ENCODE measurements around the gene OR5M8.

The OR5M8 gene

DNA sequence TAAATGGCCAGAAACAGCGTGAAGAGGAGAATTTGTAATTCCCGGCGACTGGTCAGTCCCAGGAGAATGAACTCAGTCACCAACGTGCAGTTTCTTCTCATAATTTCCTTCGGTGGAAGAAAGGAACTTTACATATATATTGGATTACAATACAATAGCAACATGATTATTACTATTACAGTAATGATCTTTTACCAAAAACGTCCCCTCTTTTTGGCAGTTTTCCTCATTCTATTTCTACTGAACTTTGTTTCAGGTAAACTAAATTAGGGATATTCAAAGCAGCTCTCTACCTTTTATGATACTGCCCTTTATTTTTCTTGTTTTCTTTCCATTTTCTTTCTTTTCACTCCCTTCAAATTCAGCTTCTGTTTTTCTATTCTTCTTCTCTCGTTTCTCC lies at the start of gene OR5M8:
Gene OR5M8 (minus strand): TSS at position 101 of the 400 bp plus-strand sequence. CDS start 0 bp downstream, at position 101.
- no peak for DNase-seq (ENCODE audit: low spot score)

DNA sequence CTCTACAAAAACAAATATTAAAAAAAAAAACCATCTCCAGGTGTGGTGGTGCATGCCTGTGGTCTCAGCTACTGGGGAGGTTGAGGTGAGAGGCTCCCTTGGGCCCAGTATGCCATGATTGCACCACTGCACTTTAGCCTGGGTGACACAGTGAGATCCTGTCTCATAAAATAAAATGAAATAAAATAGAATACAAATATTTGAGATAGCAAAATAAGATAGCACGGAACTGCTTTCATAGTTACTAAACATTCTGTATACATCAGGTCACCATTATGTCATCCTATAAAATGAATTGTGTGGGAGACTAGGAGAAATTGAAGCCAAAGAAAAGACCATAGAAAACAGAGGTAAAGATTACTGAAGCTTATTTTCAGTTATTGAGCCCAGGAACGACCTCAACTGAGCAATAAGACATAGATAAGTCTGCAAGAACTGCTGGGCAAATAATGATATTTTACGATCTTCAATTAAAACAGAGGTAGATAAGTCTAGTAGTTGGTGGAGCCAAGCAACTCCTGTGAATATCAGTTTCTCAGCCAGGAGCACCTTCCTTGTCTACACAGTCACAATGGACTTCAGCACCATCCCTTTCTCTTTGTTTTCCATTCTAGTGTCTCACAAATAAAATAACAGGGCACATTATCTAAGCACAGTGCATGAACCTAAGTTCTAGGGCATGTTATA lies 42.0 kb upstream of the OR5M8 start:
- no peak for DNase-seq (ENCODE audit: low spot score)

DNA sequence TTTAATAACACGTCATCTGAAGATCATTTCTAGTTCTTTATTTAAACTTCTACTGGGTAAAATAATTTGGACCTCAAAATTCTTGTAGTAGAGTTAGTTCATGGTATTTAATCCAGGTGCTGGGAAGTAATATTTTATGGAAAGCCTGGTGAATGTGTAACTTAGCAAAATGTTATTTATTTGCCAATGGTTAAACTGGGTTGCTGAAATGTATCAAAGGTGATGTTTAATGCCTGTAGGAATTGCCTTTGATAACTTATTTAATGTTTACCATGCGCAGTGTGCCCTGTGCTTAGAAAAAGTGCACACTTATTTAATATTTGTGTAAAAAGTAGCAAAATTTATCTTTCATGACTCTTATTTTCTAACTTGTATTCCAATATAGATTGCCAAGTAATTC lies 40.7 kb upstream of the OR5M8 start:
- no peak for DNase-seq (ENCODE audit: low spot score)

DNA sequence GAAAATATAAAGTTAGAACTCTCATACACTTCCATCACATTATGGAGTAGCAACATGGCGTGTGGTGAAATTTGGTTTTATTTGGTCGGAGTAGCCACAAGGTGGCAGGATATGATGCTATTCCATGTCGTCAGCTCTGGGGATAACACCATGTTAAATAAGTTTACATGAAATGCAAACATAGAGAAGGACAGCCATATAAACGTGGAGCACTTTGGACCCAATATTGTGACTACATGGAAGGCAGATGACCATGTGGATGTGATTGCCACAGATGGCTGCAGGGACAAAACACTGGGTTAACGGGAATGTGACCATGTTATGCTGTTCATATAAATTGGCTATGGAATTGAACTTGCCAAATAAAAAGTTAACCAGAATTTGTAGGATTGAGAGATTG lies 30.8 kb upstream of the OR5M8 start:
- DNase-seq (ENCODE audit: low spot score) = no peak

DNA sequence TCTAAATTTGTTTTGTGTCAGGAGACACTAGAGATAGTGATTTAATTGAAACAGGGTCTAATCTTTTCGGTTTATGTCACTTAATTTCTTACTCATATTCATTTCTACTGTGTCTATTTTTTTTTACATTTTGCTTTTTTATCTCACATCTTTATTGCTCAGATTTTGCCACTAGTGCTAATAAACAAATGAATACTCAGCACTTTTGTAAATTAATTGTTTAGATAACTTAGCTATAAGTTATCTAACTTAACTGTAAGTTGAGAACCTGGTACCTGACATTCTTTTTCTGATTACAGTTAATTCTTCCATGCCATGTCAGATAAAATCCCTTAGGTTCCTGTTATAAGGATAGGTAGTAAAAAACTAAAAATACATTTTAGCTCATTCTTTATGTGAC lies 22.1 kb upstream of the OR5M8 start:
- no peak for DNase-seq (ENCODE audit: low spot score)

DNA sequence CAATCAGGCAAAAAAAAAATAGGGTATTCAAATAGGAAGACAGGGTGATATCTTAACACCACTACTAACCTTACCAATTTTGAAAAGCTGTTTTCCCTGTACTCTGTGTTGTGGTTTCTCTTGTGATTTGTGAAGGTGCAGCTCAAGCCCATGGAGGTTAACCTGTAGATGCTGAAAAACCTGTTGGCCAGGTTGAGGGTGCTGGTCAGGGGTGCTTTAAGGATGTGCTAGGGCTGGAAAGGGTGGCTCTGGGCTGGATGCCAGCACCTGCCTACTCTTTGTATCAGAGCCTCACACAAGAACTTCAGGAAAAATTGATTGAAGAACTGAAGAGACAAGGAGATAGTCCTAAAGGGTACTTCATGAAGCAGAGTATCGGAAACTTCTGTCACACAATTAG lies 18.3 kb upstream of the OR5M8 start:
- DNase-seq (ENCODE audit: low spot score) = no peak

DNA sequence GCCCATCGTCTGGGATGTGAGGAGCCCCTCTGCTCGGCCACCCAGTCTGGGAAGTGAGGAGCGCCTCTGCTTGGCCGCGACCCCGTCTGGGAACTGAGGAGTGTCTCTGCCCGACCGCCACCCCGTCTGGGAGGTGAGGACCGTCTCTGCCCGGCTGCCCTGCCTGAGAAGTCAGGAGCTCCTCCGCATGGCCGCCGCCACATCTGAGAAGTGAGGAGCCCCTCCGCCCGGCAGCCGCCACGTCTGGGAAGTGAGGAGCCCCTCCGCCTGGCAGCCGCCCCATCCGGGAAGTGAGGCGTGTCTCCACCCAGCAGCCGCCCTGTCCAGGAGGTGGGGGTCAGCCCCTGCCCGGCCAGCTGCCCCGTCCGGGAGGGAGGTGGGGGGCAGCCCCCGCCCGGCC lies 5.8 kb upstream of the OR5M8 start:
- DNase-seq (ENCODE audit: low spot score) = no peak

DNA sequence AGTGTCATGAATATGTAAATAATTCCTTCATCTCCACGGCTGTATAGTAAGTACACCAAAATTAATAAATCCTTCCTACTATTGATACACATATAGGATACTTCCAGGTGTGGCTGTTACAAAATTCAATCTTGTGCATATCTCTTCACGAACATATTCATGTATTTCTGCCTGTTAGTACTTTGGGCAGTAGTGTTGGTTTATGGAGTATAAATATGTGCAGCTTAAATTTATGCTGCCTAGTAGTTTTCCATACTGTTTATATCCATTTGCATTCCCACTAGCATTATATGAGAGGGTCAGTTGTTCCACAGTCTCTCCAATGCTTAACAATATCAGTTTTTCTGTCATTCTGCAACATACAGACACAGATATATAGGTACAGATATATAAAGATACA lies 3.9 kb upstream of the OR5M8 start:
- no peak for DNase-seq (ENCODE audit: low spot score)

DNA sequence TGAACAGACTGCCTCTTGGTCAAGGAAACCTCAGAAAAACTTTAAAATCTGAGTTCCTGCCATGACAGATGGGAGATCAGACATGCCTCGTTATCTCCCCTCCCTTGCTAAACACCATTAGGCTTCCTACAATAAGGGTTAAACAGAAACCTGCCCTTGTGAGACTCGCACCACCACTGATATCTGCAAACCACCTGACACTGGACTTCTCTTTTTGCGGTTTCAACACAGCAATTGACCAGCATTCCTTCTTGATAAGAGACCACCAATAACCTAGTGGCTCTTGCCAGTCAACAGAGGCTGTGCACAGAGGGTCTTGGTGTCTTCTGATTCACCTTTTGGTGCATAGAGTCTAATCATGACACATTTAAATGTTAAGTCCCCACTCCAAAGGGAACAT lies 4.4 kb downstream of the OR5M8 start:
- DNase-seq (ENCODE audit: low spot score) = no peak

DNA sequence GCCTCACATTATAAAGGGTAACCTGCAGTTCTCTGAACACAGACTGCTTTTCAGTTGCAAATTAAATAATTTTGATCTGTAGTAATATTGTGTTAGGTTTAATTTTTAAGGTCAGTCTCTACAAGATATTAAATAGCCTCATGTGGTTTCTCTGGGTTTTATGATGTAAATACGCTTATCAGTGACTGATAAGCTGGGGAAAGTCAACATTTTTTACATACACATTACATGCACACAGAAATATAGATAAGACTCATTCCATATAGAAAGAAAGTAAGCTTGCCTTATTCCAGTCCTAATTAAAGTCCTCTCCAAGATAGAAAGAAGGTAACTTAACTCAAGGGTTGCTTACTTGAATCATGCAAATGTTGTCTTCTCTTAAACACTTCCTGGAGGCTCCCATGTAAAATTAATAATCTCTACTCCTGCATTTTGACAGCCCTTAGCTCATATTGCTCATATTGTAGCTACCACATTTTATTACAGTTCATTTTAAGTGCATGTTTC lies 16.4 kb downstream of the OR5M8 start:
- no peak for DNase-seq (ENCODE audit: low spot score)

DNA sequence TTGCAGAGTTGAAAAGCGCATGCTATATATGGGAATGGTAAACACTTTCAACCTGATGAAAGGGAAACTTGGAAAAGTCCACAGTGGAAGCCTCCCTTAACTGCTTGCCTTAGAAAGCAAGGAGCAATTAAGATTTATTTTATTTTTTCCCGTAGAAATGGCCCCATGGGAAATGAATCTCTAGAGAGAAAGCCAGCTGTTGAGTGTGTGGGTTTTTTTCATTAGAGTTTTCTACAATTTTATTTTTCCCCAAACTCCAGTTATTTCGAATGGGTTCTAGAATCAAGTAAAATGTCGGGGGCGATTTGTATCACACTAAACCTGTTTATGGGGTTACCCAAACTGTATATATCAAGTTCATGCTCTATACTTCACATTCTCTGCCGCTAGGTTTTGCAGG lies 17.9 kb downstream of the OR5M8 start, which contains the start of gene OR5M3:
Gene OR5M3 (minus strand): TSS at position 101 of the 400 bp plus-strand sequence. CDS start 2,855 bp downstream, outside the sequence.
- DNase-seq (ENCODE audit: low spot score) = no peak

DNA sequence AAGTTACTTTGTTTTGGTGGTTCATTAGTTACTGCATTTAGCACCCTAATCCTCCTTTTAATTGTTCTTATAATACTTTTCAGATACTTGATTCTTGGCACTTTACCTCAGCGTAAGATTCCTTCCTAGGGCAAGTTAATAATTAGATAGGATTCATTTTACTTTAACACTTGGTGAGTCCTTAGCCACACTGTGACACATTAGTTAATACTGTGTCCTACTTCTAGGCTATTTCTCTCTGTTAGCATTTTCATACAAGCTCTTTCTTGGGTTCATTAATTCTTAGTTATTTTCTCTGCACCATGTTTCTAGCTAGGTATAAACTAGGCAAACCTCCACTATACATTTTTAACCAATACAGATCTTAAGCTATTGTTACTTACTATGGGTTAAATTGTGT lies 34.1 kb downstream of the OR5M8 start:
- DNase-seq (ENCODE audit: low spot score) = no peak

DNA sequence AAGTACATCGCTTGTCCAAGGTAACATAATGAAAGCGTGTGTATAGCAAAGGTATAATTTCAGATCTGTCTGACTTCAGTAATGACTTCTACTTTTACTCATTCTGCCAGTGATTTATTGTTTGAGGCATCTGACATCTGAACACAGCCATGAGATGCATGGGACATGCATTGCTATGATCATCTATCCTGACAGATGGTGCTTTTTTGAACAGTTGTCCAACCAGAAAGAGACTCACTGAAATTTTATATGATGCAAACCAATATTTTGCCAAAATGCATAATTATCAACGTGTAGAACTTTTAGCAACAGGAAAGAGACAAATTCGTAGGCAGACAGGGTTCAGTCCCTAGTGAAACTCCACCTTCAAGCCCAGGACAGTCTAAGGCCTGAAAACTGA lies 37.6 kb downstream of the OR5M8 start:
- DNase-seq (ENCODE audit: low spot score) = no peak
